Upper lobe of right lung (tissue), 1 donor: Measurements from ENCODE around the gene MCRS1. TPM values are rescaled to one million over a fixed set of nuclear protein-coding genes. Genes with fewer than 3 reads are reported as not detected.

Experiments
- ATAC-seq: fragments of 200-7000 bp; cut with Tn5 transposase; one replicate; pipeline ENCODE4 v1.9.1; 2020; ENCODE audit warnings: mild to moderate bottlenecking, moderate library complexity
- DNase-seq: peaks from one replicate; pipeline ENCODE4 v3.0.0-alpha.2; 2020
- H3K27ac ChIP-seq: fragments of 200-600 bp; one replicate; pipeline ENCODE4 v1.8.0; 2022
- H3K27me3 ChIP-seq: fragments of 200-600 bp; one replicate; pipeline ENCODE4 v1.8.0; 2022; ENCODE audit warnings: mild to moderate bottlenecking
- H3K36me3 ChIP-seq: fragments of 200-600 bp; one replicate; pipeline ENCODE4 v1.8.0; 2022
- H3K4me1 ChIP-seq: fragments of 200-600 bp; one replicate; pipeline ENCODE4 v1.8.0; 2022
- H3K4me3 ChIP-seq: fragments of 200-600 bp; one replicate; pipeline ENCODE4 v1.8.0; 2022; ENCODE audit warnings: mild to moderate bottlenecking
- H3K9me3 ChIP-seq: fragments of 200-600 bp; one replicate; pipeline ENCODE4 v1.8.0; 2022
- intact Hi-C: fragments of 100-400 bp; cut with DNase I; formaldehyde crosslinking; loops from one replicate; pipeline ENCODE4 v1.11.0; 2022
- total RNA-seq: library from RNA; stranded (reverse); fragmentation: NEBNext Ultra II Directional; extraction: Animal tissue kit (Norgen Biotek cat#: 25700); gene quantifications from one replicate; pipeline ENCODE4 v1.2.1, GENCODE V29; 2021
- TF ChIP-seq, protein P1 (sequence below): fragments of 200-600 bp; IDR thresholded peaks from one replicate; pipeline ENCODE4 v1.8.0; 2022; ENCODE audit warnings: antibody characterized with exemption
- donor health status: DM: no; HTN: yes; CAD: no; lungs with severe emphysema.

The MCRS1 gene
- total RNA-seq, 1 donor from 2014 or later: 54.0 TPM

GRCh38 chr12:49565406-49566265 lies 2.3 kb downstream of the MCRS1 start:
- TF ChIP-seq, protein P1, sequence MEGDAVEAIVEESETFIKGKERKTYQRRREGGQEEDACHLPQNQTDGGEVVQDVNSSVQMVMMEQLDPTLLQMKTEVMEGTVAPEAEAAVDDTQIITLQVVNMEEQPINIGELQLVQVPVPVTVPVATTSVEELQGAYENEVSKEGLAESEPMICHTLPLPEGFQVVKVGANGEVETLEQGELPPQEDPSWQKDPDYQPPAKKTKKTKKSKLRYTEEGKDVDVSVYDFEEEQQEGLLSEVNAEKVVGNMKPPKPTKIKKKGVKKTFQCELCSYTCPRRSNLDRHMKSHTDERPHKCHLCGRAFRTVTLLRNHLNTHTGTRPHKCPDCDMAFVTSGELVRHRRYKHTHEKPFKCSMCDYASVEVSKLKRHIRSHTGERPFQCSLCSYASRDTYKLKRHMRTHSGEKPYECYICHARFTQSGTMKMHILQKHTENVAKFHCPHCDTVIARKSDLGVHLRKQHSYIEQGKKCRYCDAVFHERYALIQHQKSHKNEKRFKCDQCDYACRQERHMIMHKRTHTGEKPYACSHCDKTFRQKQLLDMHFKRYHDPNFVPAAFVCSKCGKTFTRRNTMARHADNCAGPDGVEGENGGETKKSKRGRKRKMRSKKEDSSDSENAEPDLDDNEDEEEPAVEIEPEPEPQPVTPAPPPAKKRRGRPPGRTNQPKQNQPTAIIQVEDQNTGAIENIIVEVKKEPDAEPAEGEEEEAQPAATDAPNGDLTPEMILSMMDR: no peak
- Histone ChIP-seq H3K36me3 (peaks cover 45% of the 10 kb centered on the region), H3K27ac (no peak overlapping the region), H3K4me3 (no peak overlapping the region), H3K4me1 (peaks cover 8% of the 10 kb centered on the region), H3K9me3 (no peaks in the 10 kb centered on the region), H3K27me3 (no peaks in the 10 kb centered on the region)
- ATAC-seq (no peak), DNase-seq (no peak)
- intact Hi-C loops: no loop called here

- intact Hi-C loops: no loop called here
- ATAC-seq (no peak), DNase-seq (no peak)
- Histone ChIP-seq H3K27ac (no peak overlapping the region), H3K27me3 (no peaks in the 10 kb centered on the region), H3K9me3 (no peaks in the 10 kb centered on the region), H3K4me1 (peaks cover 8% of the 10 kb centered on the region), H3K4me3 (no peak overlapping the region), H3K36me3 (peaks cover 53% of the 10 kb centered on the region)
- TF ChIP-seq, protein P1: no peak
Observed at GRCh38 chr12:49564686-49565405, 3.1 kb downstream of the MCRS1 start.

GRCh38 chr12:49563951-49564685 lies 3.8 kb downstream of the MCRS1 start:
- Histone ChIP-seq H3K36me3 (peaks cover 60% of the 10 kb centered on the region), H3K27me3 (no peaks in the 10 kb centered on the region), H3K27ac (no peak overlapping the region), H3K9me3 (no peaks in the 10 kb centered on the region), H3K4me1 (peaks cover 8% of the 10 kb centered on the region), H3K4me3 (no peak overlapping the region)
- intact Hi-C loops: no loop called here
- TF ChIP-seq, protein P1: no peak
- no peak for ATAC-seq
- DNase-seq: no peak

- no peaks in the 10 kb centered on the region for H3K27me3 ChIP-seq
- DNase-seq (no peak), ATAC-seq (no peak)
- intact Hi-C loops: no loop called here
- H3K9me3 ChIP-seq: no peaks in the 10 kb centered on the region
- no peak overlapping the region for H3K27ac ChIP-seq
- peaks cover 73% of the 10 kb centered on the region for H3K36me3 ChIP-seq
- H3K4me3 ChIP-seq: no peak overlapping the region
- peaks cover 8% of the 10 kb centered on the region for H3K4me1 ChIP-seq
- TF ChIP-seq, protein P1: no peak
Observed at GRCh38 chr12:49562831-49563230, 5.1 kb downstream of the MCRS1 start.

- ATAC-seq (no peak), DNase-seq (no peak)
- intact Hi-C loops: no loop called here
- H3K9me3 ChIP-seq: no peaks in the 10 kb centered on the region
- H3K27me3 ChIP-seq: no peaks in the 10 kb centered on the region
- TF ChIP-seq, protein P1: no peak
- H3K4me3 ChIP-seq: no peak overlapping the region
- H3K36me3 ChIP-seq: peaks cover 79% of the 10 kb centered on the region
- peaks cover 7% of the 10 kb centered on the region for H3K4me1 ChIP-seq
- H3K27ac ChIP-seq: no peak overlapping the region
Observed at GRCh38 chr12:49562233-49562632, 5.7 kb downstream of the MCRS1 start.
